ENCODE results near the gene MYH11.
"Not testable (repeated sequence)": the region's sequence is repeated elsewhere in the genome, so short reads cannot be mapped to it uniquely, and the experiment has no call there.

Gene MYH11

DNA sequence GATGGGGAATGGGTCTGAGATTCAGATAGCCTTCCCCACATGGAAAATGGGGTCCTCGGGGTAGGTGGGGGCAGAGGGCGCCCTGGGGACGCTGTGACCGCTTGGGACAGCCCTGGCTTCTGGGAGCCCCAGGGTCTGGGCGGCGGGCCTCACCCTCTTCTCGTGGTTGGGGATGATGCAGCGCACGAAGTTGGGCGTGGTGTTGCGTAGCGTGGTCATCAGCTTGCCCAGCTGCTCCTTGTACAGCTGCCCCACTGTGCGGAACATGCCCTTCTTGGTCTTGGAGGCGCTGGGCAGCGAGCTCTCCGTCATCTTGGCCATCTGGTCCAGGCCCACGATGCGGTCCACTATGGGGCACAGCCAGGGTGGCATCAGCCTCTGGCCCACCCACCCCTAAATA lies 106.8 kb downstream of the MYH11 start:
- DNase-seq (ENCODE audit: low spot score) = no peak

DNA sequence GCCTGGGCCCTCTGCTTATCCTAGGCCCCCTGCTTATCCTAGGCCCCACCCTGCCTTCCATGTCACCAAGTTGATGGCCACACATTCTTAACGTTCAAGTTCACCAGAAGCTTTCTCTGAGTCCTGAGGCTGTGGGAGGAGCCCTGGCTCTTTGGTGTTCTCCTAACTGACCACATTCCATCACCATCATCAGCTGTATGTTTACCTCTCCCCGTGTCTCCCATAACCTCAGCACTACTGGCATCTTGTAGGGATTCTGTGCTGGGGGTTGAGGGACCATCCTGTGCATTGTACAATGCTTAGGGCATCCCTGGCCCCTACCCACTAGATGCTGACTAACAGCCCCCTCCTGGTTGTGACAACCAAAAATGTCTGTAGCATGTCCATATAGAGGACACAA lies 107.5 kb downstream of the MYH11 start:
- no peak for DNase-seq (ENCODE audit: low spot score)

DNA sequence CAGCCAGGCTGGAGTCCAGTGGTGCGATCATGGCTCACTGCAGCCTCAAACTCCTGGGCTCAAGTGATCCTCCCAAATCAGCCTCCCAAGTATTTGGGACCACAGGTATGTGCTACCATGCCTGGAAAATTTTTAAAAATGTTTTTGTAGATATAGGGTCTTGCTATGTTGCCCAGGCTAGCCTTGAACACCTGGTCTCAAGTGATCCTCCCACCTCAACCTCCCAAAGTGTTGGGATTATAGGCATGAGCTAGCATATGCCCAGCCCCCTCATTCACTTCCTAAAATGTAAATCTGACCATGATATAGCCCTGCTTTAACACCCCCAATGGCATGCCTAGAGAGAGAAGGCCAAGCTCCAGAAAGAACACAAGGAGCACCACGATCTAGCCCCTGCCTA lies 108.2 kb downstream of the MYH11 start:
- DNase-seq (ENCODE audit: low spot score) = no peak

DNA sequence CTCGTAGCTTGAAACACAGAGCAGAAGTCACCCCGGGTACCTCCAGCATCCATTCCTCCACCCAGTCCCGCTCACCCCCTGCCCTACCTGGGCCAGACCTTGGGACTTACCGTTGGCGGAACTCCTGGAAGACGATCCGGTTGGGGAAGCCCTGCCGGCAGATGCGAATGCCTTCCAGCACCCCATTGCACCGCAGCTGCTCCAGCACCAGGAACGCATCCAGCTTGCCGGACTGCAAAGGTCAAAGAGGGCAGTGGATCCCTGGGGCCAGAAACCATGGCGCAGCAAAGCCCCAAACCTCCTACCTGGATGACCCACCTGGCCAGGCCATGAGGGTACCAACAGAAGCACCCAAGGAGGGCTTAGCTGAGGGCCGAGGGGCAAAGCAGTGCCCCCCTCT lies 108.9 kb downstream of the MYH11 start:
- no peak for DNase-seq (ENCODE audit: low spot score)

DNA sequence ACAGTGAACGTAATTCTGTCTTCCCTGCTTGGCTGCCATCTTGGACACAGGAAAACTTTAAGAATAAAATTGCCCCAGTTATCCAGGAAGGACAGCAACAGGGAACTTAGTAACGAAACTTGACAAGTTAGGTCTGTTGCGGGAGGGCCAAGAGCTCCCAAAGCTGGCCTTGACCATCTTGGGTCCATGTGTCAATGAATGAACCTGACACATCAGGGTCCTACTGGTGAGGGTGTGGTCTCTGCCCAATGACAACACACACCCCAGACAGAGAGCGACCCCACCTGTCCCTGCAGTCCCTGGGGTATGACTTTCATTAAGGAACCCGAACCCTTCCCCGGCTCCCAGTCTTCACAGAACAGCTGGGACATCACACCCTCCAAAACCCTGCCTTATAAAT lies 110.5 kb downstream of the MYH11 start:
- no peak for DNase-seq (ENCODE audit: low spot score)

DNA sequence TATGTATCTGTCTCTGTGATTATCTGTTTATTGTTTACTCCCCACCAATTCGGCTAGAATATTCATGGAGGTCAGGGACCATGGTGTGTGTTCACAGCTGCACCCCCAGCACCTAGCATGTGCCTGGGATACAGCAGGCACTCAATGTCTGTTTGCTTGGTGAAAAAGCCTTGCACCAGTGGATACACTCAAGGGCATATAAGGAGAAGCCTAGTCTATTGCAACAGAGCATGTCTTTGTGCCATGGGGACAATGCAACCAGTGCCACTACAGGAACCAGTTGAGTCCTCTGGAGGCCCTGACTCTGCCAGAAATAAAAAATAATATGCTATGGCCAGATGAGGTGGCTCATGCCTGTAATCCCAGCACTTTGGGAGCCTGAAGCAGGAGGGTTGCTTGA lies 113.2 kb downstream of the MYH11 start:
- no peak for DNase-seq (ENCODE audit: low spot score)

DNA sequence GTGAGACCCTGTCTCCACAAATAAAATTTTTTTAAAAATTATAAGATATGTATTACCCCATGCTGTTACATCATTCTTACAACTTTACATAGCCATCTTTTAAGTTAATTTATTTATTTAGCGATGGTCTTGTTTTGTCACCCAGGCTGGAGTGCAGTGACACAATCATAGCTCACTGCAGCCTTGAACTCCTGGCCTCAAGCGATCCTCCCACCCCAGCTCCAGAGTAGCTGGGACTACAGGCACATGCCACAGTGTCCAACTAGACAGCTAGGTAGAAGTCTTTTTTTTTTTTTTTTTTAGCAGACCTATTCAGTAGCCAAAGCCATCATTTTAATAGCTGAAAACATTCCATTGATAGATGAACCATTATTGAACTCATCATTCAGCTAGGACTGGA lies 114.1 kb downstream of the MYH11 start:
- DNase-seq (ENCODE audit: low spot score) = no peak

DNA sequence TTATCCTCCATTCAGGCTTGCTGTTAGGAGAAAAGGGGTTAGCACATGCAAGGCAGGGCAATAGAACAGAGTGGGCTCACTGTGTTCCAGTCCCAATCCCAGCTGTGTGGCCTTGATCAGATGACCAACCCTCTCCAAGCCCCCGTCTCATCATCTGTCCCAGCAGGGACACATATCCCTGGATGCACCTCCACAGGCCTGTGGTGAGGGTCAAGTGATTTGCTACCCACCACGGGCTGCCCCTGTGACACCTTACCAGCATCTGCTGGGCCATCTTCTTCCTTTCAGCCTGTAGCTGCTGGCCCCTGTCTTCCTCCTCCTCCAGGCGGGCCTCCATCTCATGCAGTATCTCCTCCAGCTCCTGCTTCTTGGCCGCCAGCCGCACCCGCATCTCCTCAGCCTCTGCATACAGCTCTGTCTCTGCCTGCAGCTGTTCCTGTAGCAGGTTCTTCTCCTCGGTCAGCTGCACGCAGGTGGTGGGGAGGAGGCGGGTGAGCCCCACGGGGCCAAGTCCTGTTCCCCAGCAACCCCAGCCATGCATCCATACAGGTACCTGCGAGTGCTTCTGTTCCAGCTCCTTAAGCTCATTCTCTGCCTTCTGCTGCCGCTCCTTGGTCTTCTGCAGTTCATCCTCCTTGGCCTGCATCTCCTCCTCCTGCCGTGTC lies 115.5 kb downstream of the MYH11 start:
- DNase-seq (ENCODE audit: low spot score) = no peak

DNA sequence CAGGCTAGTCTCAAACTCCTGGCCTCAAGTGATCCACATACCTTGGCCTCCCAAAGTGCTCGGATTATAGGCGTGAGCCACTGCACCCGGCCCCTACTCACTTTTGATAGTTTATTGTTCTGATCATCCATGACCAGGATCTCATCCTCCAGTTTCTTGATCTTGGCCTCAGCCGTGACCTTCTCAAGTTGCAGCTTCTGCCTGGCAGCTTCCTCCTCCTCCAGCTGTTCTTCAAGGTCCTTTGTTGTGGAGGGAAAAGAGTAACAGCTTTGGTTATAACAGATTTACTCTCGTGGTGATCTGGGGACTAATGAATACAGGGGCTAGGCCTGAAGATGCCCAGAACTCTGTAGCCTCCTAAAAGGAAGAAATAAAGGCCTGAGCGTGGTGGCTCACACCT lies 116.9 kb downstream of the MYH11 start:
- DNase-seq (ENCODE audit: low spot score) = no peak

DNA sequence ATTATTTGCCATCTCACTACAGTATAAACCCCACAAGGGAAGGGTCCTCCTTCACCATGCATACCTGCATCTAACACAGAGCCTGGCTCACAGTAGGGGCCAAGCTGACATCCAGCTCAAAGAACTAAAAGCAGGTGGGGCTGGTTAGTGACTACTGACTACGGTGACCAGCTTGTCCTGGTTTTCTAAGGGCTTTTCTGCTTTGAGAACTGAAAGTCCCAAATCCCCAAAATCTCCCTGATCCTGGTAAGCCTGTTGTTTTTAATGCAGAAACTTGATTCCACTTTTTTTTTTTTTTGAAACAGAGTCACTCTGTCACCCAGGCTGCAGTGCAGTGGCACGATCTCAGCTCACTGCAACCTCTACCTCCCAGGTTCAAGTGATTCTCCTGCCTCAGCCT lies 117.4 kb downstream of the MYH11 start:
- no peak for DNase-seq (ENCODE audit: low spot score)

DNA sequence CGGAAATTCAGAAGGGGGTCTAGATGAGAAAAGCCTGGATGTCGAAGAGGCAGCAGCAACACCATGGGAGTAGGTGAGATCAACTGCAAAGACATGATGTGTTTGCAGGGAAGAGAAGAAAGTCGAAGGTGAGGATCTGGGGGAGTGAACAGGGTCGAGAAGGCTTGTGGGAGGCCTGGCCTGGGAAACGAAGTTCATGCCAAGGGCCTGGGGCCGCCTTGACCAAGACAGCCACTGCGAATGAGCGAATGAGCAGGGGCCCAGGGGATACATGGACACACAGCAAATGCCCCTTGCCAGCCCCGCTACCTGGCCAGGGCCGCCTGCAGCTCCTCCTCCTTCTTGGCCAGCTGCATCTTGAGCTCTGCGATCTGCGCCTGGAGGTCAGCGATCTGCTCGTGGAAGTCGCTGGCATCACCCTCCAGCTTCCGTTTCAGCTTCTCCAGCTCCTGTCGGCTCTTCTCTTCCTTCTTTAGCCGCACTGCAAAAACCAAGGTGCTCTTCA lies 119.6 kb downstream of the MYH11 start:
- DNase-seq (ENCODE audit: low spot score) = no peak

DNA sequence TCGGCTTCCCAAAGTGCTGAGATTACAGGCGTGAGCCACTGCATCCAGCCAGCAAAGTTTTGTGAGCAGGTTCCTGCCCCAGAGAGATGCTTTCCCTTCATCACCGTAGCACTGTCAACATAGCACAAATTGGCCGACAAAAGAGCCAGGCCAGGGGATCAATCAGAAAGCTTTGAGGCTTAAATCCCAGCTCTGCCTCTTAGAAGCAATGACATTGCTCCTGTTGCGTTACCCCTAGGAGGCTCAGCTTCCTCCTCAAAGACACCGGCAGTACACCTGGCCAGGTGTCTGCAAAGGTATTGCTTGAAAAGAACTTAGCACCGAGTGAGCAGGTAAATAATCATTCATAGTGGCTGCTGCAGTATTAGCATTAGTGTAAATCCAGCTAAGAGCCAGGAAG lies 120.3 kb downstream of the MYH11 start:
- DNase-seq (ENCODE audit: low spot score) = no peak

DNA sequence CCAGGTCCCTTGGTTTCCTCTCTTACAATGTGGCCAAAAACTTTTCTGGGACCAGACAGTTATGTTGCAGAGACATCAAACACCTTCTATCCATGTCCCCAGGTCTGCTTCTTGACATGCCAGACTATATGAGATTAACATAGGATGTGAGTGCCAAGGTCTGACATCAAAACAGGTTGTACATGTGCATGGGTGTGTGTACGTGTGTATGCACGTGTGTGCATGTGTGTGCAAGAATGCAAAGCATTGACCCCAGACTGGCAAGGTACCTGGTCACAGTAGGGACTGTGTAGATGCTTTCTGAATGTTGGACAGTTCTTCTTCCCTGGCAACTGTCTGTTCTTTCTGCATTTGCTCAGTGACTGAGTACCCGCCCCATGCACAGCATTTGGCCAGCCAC lies 121.2 kb downstream of the MYH11 start:
- DNase-seq (ENCODE audit: low spot score) = no peak

DNA sequence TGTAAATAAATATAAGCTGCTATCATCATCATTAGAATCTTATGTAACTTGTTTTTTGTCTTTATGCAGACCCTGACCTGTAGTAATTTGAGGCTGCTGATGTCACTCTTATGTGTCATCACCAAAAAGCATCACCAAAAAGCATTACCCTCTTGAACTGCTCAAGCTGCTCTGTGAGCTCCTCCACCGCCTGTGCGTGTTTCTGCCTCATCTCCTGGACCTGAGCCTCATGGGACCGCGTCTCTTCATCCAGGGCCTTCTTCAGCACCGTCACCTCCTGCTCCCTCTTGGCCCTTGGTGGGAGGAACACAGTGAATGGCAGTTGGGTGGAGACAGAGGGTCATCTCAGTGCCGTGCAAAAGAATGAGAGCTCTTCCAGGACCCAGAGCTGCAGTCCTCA lies 124.4 kb downstream of the MYH11 start:
- DNase-seq (ENCODE audit: low spot score) = no peak

DNA sequence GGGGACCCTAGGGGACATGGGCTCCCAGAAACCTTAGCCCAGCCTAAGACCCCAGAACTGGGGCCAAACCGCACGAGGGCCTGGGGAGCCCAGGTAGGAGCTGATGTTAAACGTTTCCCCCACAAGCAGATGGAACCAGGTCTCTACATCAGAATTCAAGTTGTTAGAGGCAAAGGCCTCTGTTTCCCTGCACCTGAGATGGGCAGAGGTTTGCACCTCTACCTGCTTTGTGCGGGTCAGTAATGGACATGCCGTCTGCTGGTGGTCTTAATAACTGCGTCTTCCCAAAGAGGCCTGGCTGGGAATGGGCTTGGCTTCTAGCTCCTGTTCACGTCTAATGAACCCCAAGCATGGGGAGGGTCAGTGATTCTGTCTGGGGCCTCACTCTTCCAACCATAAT lies 127.7 kb downstream of the MYH11 start:
- DNase-seq (ENCODE audit: low spot score) = no peak

DNA sequence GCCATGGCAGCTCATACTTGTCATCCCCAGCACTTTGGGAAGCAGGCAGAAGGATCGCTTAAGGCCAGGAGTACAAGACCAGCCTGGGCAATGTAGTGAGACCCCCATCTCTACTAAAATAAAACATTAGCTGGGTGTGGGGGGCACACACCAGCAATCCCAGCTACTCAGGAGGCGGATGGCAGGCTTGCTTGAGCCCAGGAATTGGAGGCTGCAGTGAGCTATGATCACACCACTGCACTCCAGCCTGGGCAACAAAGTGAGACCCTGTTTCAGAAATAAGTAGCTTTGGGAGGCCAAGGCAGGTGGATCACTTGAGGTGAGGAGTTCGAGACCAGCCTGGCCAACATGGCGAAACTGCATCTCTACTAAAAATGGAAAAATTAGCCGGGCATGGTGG lies 129.1 kb downstream of the MYH11 start:
- DNase-seq (ENCODE audit: low spot score) = not testable (repeated sequence)

DNA sequence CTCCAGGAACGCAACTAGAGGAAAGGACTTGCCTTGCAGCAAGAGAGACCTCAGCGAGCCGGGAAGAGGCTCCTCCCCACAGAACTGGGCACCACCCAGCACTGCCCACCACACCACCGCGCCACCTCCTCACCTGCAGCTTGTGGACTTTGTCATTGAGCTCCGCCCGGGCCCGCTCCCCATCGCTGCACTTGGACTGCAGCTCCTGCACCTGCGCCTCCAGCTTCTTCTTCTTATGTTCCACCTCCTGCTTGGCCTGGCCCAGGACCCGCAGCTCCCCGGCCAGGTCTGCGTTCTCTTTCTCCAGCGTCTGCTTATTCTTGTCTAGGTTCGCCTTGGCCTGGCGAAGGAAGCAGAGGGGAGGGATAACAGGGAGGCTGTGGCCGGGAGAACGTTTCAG lies 130.1 kb downstream of the MYH11 start:
- DNase-seq (ENCODE audit: low spot score) = no peak

DNA sequence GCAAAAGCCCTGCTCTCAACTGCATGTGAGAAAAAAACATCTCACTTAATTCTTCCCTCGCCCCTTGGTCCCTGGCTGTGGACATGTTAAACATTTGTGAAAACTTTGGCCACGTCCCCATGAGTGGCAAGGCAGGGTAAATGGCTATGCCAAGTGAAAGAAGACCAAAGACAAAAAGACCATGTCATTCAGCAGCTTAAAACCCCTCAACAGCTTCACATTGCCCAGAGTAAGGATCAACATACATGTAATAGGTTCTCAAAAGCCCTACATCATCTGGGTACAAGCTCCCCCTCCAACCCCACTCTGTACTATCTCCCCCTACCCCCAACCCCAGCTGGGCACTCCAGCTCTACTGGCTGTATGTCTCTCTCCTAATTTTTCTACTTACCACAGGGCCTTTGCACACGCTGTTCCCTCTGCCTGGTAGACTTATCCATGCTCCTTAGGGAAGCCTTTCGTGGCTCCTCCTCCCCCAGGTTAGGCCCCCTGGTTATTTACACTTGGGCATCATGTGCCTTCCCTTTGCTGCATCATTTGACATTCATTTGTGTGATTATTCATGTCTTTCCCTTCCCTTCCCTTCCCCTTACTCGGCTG lies 131.1 kb downstream of the MYH11 start:
- no peak for DNase-seq (ENCODE audit: low spot score)

DNA sequence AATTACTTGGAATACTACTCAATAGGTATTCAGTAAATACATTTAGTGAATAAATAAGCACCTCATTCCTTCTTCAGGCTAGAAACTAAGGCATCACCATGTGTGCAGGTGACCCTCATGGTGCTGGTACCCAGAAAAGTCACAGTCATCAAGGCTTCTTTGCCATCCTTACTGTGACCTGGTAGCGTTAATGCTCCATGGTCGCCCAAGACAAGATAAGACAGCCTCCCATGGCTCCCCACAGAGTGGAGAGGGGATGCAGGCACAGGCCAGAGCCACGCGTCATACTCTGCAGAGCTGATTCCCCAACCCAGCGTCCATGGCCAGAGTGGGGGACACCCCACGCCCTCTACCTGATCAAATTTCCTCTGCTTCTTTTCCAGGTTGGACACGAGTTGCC lies 133.0 kb downstream of the MYH11 start:
- DNase-seq (ENCODE audit: low spot score) = no peak

DNA sequence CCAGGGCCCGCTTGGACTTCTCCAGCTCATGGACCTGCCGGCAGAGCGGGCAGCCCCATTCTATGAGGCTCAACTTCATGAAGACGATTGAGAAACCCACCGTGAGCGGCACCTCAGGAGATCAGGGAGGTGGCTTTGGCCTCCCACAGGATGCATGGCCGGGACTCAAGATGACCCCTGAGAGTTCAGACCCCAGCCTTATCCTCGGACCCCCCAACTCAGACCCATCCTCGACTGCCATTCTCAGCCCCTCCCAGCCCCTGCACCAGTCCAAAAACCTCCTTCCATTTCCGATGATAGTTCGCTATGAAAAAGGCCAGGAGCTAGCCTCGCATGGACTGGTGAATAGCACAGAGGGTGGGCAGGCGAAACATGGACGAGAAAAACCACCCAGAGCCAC lies 135.8 kb downstream of the MYH11 start:
- no peak for DNase-seq (ENCODE audit: low spot score)

DNA sequence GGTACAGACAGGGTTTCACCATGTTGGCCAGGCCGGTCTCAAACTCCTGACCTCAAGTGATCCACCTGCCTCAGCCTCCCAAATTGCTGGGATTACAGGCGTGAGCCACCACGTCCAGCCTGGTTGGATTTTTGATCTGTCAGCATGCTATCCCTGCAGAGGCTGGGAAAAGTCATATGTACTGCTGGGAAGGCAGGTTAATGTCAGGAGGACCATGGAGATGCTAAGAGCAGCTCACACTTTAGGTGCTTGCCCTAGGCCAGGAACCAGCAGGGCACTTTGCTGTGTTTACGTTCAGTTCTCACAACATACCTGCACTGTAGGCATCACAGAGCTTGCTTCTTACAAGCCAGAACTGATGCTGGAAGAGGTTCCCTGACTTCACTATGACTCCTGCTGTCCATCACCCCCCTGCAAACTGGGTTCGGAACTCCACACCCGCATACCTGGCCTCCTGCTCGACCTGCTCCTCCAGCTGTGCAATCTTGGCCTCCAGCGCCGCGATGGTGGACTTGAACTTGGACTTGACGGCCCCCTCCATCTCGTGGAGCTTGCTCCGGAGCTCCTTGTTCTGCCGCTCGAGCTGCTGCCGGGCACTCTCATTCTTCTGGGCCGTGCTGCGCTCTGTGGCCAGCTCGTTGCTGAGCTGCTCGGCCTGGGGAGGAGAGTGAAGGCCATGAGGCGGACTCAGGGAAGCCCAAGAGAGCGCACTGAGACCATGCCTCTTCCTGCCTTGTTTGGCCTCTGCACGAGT lies 140.0 kb downstream of the MYH11 start:
- DNase-seq (ENCODE audit: low spot score) = no peak

DNA sequence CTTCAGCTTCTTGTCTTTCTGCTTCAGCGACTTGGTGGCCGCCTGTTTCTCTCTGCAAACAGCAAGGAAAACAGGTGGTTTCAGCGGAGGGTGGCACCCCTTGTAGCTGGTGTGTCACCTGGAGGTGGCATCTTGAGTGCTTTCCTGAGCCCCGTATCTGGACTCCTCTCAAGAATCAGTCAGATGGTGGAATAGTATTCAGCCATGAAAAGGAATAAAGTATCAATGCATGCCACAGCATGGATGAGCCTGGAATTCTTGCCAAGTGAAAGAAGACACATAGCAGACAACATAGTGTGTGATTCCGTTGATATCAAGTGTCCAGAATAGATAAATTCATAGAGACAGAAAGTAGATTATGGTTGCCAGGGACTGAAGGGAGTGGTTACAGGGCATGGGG lies 141.6 kb downstream of the MYH11 start:
- DNase-seq (ENCODE audit: low spot score) = no peak

DNA sequence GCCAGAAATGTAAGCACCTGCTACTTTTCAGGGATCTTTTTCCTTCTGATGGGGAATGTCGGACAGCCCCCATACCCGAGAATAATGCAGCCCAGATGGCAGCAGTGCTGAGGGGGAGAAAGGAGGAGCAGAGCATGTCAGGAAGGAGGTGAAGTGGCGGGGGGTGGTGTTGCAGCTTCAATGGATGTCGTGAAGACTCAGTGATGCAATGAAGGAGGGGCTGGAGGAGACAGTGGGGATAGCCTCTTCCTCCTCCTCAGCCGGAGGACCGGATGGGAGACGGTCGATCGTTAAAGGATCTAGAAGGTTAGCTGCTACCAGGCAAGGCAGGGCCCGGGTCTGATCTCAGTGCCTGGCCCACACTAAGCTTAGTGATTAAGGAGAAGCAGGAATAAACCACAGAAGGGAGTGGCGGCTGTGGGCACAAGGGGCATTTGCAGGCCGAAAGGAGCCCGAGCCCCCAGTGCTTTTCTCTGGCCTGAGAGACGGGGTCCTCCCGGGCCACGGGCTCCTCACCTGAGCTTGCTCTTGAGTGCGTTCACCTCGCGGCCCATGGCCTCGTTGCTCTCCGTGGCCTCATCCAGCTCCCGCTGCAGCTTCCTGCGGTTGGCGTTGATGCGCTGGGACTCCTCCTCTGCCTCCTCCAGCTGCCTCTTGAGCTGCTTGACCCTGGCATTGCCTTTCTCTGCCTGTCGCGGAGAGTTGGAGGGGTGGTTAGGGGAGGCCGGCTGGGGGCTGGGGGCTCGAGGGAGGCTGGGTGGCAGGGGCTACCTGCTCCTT lies 142.2 kb downstream of the MYH11 start:
- no peak for DNase-seq (ENCODE audit: low spot score)

Measured in SW480 (cell line).